Measurements from ENCODE around the gene OASL.
"Not testable (repeated sequence)": the region's sequence is repeated elsewhere in the genome, so short reads cannot be mapped to it uniquely, and the experiment has no call there.

OASL gene

GRCh38 chr12:121038861-121039668, at the start of gene OASL:
Gene OASL, minus strand, starts transcription at chr12:121039246. Its CDS starts 275 bp downstream, at chr12:121038971.
- peak; percentile 13 to 62 (median 36) for DNase-seq

- DNase-seq: no peak
Observed at GRCh38 chr12:121088195-121088585, 49.1 kb upstream of the OASL start.

DNA sequence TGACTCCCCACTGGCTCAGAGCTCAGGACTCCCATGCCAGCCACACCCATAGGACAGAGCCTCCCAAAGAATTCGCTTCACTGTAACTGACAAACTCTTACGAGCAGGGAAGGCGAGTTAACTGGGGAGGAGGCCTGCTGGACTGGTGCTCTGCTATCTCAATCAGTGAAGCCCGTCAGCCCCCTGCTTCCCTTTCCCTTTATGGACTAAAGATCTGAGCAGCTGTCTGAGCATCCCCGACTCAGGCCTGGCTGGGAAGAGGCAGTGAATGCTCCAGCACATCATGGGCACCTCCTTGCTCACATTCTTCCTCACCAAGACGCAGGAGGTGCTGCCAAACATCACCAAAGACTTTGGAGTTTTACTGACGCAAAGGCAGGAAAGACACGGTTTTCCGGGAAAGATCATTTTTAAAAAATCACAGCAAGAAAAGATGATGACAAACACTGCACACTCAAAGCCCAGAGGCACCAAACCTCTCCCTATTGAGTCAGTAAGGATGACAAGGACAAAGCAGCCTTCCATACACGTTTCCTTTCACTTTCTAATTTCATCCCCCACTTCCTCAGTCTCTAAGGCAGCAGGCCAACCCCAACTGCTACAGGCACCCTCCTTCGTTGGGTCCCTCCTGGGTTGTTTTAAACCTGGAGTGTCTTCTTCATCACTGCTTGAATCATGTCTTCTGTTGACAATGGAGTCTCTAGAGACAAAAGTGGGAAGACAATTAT, 48.6 kb upstream of the OASL start:
- no peak for DNase-seq

DNA sequence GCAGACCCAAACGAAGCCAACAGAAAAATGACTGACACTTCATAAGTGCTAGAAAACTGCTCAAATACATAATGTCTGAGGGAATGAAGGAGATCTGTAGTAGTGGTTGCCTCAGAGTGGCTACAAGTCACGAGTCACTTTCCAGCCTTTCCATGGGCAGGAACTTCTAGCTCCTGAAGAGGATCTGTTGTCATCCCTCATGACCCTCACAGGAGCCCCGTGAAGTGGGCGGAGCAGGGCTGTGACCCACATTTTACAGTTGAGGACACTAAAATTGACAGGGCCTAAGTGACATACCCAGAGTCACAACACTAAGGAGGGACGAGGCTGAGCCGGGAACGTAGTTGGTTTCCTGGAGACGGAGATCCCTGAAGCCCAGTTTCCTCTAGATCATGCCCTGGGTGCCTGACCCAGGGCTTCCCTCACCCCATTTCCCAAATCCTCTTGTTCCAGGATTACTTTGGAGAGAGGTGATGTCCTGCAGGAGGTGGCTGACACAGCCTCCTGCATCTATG, 47.8 kb upstream of the OASL start:
- DNase-seq: no peak

DNA sequence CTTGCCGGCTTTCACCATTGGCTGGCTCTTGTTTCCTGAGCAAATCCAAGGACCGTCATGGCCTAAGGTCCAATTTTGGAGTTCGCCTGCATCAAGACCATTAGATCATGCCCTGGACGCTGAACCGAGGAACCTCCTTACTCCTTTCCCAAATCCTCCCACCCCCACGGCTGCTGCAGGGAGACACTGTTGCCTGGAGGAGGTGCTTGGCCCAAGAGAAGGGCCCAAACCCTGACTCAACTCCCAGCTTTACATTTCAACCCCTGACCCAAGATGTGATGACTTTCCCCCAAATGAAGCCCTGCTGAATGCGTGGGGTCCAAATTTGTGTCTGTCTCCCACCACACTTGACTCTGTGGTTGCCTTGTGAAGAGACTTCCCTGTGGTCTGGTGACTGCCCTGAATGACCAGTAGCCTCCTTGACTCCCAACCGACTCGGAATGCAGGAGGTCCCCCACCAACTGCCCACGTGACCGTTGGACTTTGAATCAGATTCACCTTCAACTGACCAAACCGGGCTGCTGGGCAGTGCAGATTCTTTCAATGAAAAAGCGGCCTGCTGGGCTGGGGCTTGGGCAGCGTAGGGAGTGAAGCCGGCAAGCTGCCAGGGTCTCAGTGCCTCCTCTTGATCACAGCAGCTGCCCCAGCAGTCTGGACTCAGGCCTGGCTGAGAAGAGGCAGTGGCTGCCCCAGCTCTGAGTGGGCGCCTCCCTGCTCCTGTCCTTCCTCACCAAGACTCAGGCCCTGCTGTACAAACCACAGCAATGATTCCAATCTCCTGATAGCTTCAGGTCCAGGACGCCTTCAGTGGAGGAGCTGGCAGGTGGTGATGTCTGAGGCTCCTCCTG, 46.7 kb upstream of the OASL start:
- no peak for DNase-seq

DNA sequence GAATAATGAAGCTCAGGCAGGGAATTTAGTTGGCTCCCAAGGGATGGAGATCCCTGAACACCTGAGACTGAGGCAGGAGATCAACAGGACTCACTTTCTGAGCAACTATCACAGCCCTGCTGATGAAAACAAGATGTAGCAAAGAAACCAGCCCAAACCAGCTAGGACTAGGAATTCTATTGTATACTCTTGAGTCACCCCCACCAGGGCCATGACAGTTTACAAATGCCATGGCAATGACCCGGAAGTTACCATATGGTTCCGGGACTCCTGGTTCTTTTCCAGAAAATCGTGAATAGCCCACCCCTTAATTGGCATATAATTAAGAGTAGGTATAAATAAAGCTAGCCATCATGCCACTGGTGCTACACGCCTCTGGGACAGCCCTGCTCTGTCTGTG, 46.0 kb upstream of the OASL start:
- no peak for DNase-seq

- DNase-seq: no peak
Observed at GRCh38 chr12:121084229-121084628, 45.2 kb upstream of the OASL start.

GRCh38 chr12:121080909-121081308, 41.9 kb upstream of the OASL start:
- DNase-seq: no peak

DNA sequence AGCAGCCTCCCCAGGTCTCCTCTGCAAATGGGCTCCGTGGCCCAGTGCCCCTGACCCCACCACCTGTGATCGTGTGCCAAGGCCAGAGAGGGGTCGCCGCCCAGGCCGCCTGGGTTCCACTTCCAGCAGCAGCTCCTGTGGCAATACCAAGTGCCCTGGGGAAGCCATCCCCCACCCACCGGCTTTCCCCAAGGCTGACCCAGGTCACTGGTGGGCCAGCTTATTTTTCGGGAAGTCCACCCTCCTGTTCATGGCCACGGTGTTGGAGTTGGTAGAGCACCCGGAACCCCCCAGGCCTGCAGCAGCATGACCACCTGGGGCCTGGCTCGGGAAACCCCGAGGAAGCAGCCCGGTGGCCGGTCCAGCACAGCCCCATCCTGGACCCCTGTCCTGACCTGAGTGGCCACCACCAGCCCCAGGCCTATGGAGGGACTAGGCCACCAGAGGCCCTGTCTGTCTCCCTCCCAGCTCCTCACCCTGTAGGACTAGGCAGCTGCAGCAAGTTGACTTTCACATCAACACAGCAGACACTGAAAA, 40.8 kb upstream of the OASL start:
- no peak for DNase-seq

DNA sequence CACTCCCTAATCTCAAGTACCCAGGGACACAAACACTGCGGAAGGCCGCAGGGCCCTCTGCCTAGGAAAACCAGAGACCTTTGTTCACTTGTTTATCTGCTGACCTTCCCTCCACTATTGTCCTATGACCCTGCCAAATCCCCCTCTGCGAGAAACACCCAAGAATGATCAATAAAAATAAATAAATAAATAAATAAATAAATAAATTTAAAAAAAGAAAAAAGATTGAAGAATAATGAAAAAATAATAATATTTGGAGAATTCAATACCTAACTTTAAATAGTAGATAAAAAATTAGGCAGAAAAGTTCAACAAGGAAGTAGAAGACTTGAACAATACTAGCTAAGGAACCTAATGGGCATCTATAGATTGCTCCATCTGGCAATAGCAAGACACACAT, 38.4 kb upstream of the OASL start:
- not testable (repeated sequence) for DNase-seq

- not testable (repeated sequence) for DNase-seq
Observed at GRCh38 chr12:121075911-121076310, 36.9 kb upstream of the OASL start.

DNA sequence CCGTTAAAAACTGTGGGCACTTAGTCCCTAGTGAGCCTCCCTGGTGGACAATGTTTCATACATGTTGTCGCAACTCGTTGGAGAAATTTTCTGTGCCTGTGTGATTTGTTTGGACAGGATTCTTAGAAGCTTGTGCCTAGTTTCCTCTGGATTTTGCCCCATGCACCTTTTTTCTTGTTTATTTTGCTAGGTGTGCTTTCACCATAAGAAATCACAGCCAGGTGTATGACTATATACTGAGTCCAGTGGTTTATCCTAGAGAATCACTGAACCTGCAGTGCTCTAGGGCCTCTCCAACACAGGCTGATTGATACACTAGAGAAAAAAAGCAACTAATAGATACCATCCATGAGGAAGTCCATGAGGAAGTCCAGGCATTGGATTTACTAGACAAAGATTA, 33.1 kb upstream of the OASL start:
- no peak for DNase-seq

GRCh38 chr12:121069206-121069605, 30.2 kb upstream of the OASL start:
- DNase-seq: no peak

DNA sequence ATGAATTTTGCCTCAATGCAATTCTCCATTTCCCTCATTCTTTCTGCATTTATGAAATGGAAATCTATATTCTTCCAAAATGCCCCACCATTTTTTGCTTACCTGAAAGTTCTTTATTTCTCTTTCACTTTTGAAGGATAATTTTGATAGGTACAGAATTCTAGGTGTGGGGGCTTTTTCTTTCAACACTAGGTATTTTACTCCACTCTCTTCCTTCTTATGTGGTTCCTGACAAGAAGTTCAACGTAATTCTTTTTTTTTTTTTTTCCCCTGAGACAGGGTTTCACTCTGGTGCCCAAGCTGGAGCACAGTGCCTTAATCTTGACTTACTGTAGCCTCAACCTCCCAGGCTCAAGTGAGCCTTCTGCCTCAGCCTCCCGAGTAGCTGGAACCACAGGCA, 26.3 kb upstream of the OASL start:
- DNase-seq: no peak

DNA sequence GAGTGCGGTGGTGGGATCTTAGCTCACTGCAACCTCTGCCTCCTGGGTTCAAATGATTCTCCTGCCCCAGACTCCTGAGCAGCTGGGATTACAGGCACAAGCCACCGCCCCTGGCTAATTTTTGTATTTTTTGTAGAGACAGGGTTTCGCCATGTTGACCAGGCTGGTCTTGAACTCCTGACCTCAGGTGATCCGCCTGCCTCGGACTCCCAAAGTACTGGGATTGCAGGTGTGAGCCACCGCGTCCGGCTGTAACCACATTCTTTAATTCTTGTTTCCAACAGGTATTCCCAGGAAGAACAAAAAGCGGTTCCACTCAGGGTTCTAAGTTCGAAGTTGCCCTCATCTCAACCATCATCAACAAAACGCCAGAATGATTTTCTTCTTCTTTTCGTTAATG, 25.5 kb upstream of the OASL start:
- DNase-seq: not testable (repeated sequence)

- DNase-seq: no peak
Observed at GRCh38 chr12:121064116-121064515, 25.1 kb upstream of the OASL start.

- DNase-seq: no peak
Observed at GRCh38 chr12:121062391-121063045, 23.5 kb upstream of the OASL start.

- DNase-seq: no peak
Observed at GRCh38 chr12:121061831-121062230, 22.8 kb upstream of the OASL start.

DNA sequence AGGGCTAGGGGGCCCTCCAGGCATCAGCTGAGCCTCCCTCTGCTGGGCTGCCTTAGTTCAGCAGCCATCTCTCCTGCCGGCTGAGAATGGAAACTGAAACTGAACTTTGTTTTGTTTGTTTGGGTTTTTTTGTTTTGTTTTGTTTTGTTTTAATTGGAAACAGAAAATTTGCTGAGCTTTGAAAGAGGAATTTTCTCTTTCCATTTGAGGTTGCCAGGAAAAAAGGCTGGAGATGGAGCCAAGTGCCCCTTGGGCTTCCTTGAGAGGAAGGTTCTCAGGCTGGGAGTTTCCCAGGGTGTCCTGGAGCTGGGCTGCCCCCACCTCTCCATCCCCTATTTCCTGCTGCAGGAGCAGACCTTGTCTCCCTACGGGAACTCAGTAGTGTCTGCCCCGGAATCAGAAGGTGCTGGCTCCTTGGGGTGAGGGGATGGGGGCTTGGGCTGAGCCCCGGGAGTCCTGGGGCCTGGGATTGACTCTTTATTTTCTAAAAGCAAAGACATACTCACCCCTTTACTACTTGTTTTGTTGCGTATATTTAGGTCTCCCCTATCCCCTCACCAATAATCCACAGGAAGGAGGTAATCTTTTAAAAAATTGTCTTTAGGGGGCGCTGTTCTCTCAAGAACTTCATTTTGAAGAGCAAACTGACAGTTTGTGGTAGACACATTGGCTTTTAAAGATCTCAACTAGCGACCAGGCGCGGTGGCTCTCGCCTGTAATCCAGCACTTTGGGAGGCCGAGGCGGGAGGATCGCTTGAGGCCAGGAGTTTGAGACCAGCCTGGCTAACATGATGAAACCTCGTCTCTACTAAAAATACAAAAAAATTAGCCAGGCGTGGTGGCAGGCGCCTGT, 21.3 kb upstream of the OASL start:
- DNase-seq: peak; percentile 7 to 81 (median 46)

DNA sequence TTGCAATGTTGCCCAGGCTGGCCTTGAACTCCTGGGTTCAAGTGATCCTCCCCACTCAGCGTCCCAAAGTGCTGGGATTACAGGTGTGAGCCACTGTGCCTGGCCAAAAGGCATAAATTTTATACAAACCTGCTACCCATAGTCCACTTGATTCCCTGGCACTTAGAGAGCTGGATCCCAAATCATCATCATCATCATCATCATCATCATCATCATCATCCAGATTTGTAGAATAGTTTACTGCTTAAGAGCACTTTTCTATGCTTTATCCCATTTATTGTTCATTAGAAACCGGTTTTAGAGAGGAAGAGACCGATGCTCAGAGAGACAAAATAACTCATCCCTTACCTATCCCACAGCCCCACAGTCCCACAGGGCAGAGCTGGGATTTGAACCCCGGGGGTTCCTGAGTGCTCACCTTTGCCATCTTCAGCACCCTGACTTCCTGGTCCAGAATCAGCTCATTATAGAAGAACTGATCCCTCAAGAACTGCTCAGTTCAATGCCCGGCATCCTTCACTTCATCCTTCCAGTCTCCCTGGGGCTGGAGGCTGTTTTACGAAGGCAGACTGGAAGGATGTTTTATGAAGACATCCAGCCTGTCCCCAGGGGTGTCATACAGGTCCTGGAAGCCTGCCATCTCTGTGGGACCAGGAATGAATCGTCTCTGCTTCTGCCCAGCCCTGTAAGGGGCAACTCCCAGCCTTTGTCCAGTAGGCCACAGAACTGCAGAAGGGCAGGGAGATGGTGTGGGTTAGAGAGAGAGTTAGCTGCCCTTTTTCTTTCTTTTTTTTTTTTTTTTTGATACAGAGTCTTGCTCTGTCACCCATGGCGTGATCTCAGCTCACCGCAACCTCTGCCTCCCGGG, 20.2 kb upstream of the OASL start:
- no peak for DNase-seq

Data from stimulated activated naive CD4-positive, alpha-beta T cell (primary cell).